Neural progenitor cell (in vitro differentiated cells): ENCODE data around the gene RAD51D. TPM values are rescaled to one million over a fixed set of nuclear protein-coding genes. Genes with fewer than 3 reads are reported as not detected.
A peak's percentile ranks its signal among the peaks of the same experiment; 100 is the strongest.
"Not testable (repeated sequence)": the region's sequence is repeated elsewhere in the genome, so short reads cannot be mapped to it uniquely, and the experiment has no call there.

ENCODE experiments used
- DNase-seq: peaks from one replicate; pipeline ENCODE4 v3.0.0-alpha.2; 2016; ENCODE audit warnings: low spot score
- H2AFZ ChIP-seq: fragments of 200-600 bp; sonication (generic); replicated peaks from 2 replicates; pipeline ENCODE4 v1.6.1; 2016; ENCODE audit warnings: antibody characterized with exemption
- H3F3A ChIP-seq: fragments of 200-600 bp; sonication (generic); 2 replicates; pipeline ENCODE4 v1.6.1; 2016; ENCODE audit warnings: antibody characterized with exemption, low read depth
- H3K27ac ChIP-seq: fragments of 200-600 bp; sonication (generic); 2 replicates; pipeline ENCODE4 v1.5.1; 2016; ENCODE audit warnings: mild to moderate bottlenecking
- H3K27me3 ChIP-seq: fragments of 200-600 bp; sonication (generic); 2 replicates; pipeline ENCODE4 v1.6.1; 2016; ENCODE audit warnings: mild to moderate bottlenecking, moderate library complexity
- H3K36me3 ChIP-seq: fragments of 200-600 bp; sonication (generic); 2 replicates; pipeline ENCODE4 v1.5.1; 2016
- H3K4me1 ChIP-seq: fragments of 200-600 bp; sonication (generic); 2 replicates; pipeline ENCODE4 v1.6.1; 2016; ENCODE audit warnings: mixed run types
- H3K4me2 ChIP-seq: fragments of 200-600 bp; sonication (generic); 2 replicates; pipeline ENCODE4 v1.6.1; 2016
- H3K4me3 ChIP-seq: fragments of 200-600 bp; sonication (generic); 2 replicates; pipeline ENCODE4 v1.5.1; 2016
- H3K79me2 ChIP-seq: fragments of 200-600 bp; sonication (generic); 2 replicates; pipeline ENCODE4 v1.6.1; 2016; ENCODE audit warnings: low read depth
- H3K9ac ChIP-seq: fragments of 200-600 bp; sonication (generic); 2 replicates; pipeline ENCODE4 v1.6.1; 2016
- H3K9me3 ChIP-seq: fragments of 200-600 bp; sonication (generic); 2 replicates; pipeline ENCODE4 v1.5.1; 2016; ENCODE audit warnings: low read depth
- H4K20me1 ChIP-seq: fragments of 200-600 bp; sonication (generic); 2 replicates; pipeline ENCODE4 v1.6.1; 2016; ENCODE audit warnings: low read depth
- H3K27ac Mint-ChIP-seq: 3 replicates; pipeline ENCODE4 v1.8.0; 2021; ENCODE audit warnings: mixed read lengths
- H3K27me3 Mint-ChIP-seq: 2 replicates; pipeline ENCODE4 v1.8.0; 2022; ENCODE audit warnings: low read depth, mild to moderate bottlenecking, inconsistent platforms, moderate library complexity, mixed read lengths; ENCODE audit not compliant: insufficient read depth
- H3K36me3 Mint-ChIP-seq: 3 replicates; pipeline ENCODE4 v1.8.0; 2021; ENCODE audit warnings: mixed read lengths
- H3K4me1 Mint-ChIP-seq: 3 replicates; pipeline ENCODE4 v1.8.0; 2021; ENCODE audit warnings: mixed read lengths
- H3K4me3 Mint-ChIP-seq: 3 replicates; pipeline ENCODE4 v1.8.0; 2021; ENCODE audit warnings: mild to moderate bottlenecking, moderate library complexity, mixed read lengths
- H3K9me3 Mint-ChIP-seq: 3 replicates; pipeline ENCODE4 v1.8.0; 2020; ENCODE audit warnings: mixed read lengths
- EZH2 ChIP-seq: fragments of 200-600 bp; sonication (generic); IDR thresholded peaks from 2 replicates; pipeline ENCODE4 v1.6.1; 2017; ENCODE audit warnings: antibody characterized with exemption, mild to moderate bottlenecking, moderate library complexity
- EZH2phosphoT487 ChIP-seq: fragments of 200-600 bp; sonication (generic); IDR thresholded peaks from 2 replicates; pipeline ENCODE4 v1.6.1; 2017; ENCODE audit warnings: antibody characterized with exemption
- total RNA-seq: library from RNA; depleted of rRNA; stranded (reverse); fragments of >200 nt; gene quantifications from 2 replicates; pipeline ENCODE4 v1.2.3, GENCODE V29; 2015; ENCODE audit warnings: low replicate concordance
- TF ChIP-seq, protein P1 (sequence below): fragments of 200-600 bp; sonication (generic); IDR thresholded peaks from 2 replicates; pipeline ENCODE4 v1.5.1; 2017; ENCODE audit warnings: antibody characterized with exemption, mild to moderate bottlenecking

Gene RAD51D
- total RNA-seq, 1 donor from 2014 or later: 9.0 TPM

GRCh38 chr17:35116845-35117244, 2.8 kb downstream of the RAD51D start:
- H3K36me3 Mint-ChIP-seq: peaks cover 19% of the 10 kb centered on the region
- no peaks in the 10 kb centered on the region for H3K79me2 ChIP-seq
- H3K9me3 ChIP-seq: no peaks in the 10 kb centered on the region
- no peaks in the 10 kb centered on the region for H4K20me1 ChIP-seq
- no peaks in the 10 kb centered on the region for H3K9me3 Mint-ChIP-seq
- peak overlapping the region; percentile 31 for H3K4me3 Mint-ChIP-seq
- H3F3A ChIP-seq: no peaks in the 10 kb centered on the region
- peaks cover 7% of the 10 kb centered on the region for H3K27me3 Mint-ChIP-seq
- TF ChIP-seq EZH2phosphoT487 (no peak), EZH2 (no peak)
- TF ChIP-seq, protein P1, sequence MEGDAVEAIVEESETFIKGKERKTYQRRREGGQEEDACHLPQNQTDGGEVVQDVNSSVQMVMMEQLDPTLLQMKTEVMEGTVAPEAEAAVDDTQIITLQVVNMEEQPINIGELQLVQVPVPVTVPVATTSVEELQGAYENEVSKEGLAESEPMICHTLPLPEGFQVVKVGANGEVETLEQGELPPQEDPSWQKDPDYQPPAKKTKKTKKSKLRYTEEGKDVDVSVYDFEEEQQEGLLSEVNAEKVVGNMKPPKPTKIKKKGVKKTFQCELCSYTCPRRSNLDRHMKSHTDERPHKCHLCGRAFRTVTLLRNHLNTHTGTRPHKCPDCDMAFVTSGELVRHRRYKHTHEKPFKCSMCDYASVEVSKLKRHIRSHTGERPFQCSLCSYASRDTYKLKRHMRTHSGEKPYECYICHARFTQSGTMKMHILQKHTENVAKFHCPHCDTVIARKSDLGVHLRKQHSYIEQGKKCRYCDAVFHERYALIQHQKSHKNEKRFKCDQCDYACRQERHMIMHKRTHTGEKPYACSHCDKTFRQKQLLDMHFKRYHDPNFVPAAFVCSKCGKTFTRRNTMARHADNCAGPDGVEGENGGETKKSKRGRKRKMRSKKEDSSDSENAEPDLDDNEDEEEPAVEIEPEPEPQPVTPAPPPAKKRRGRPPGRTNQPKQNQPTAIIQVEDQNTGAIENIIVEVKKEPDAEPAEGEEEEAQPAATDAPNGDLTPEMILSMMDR: no peak
- DNase-seq: peak; percentile 11
- H3K27ac ChIP-seq: no peak overlapping the region
- no peak overlapping the region for H2AFZ ChIP-seq
- peaks cover 23% of the 10 kb centered on the region for H3K4me1 Mint-ChIP-seq
- H3K4me1 ChIP-seq: no peaks in the 10 kb centered on the region
- H3K36me3 ChIP-seq: no peaks in the 10 kb centered on the region
- H3K27me3 ChIP-seq: peaks cover 19% of the 10 kb centered on the region
- H3K4me2 ChIP-seq: no peak overlapping the region
- peak overlapping the region; percentile 5 for H3K27ac Mint-ChIP-seq
- H3K9ac ChIP-seq: no peak overlapping the region
- H3K4me3 ChIP-seq: no peak overlapping the region

DNA sequence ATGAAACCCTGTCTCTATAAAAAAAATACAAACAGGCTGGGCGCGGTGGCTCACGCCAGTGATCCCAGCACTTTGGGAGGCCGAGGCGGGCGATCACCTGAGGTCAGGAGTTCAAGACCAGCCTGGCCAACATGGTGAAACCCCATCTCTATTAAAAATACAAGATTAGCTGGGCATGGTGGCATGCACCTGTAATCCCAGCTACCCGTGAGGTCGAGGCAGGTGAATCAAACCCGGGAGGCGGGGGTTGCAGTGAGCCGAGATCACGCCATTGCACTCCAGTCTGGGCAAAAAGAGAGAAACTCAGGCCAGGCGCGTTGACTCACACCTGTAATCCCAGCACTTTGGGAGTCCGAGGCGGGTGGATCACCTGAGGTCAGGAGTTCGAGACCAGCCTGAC, 8.9 kb downstream of the RAD51D start:
- H3K36me3 ChIP-seq, H3K9ac ChIP-seq, H2AFZ ChIP-seq, H3K27ac ChIP-seq, H3K79me2 ChIP-seq, H3K27me3 Mint-ChIP-seq, H3K4me3 ChIP-seq, H3K4me3 Mint-ChIP-seq, H3K4me1 ChIP-seq, H3K27me3 ChIP-seq, H3K27ac Mint-ChIP-seq, H3F3A ChIP-seq, DNase-seq, H3K4me1 Mint-ChIP-seq, H3K9me3 ChIP-seq, H4K20me1 ChIP-seq, H3K9me3 Mint-ChIP-seq, H3K36me3 Mint-ChIP-seq, H3K4me2 ChIP-seq: not testable (repeated sequence)

GRCh38 chr17:35104844-35105450, 14.7 kb downstream of the RAD51D start:
- no peaks in the 10 kb centered on the region for H3K4me1 Mint-ChIP-seq
- H3K36me3 ChIP-seq: no peaks in the 10 kb centered on the region
- H3K9me3 ChIP-seq: no peaks in the 10 kb centered on the region
- H3K27me3 Mint-ChIP-seq: peaks cover 4% of the 10 kb centered on the region
- H3K9me3 Mint-ChIP-seq: no peaks in the 10 kb centered on the region
- H3K79me2 ChIP-seq: no peaks in the 10 kb centered on the region
- no peak overlapping the region for H3K4me3 Mint-ChIP-seq
- H3F3A ChIP-seq: no peaks in the 10 kb centered on the region
- no peak overlapping the region for H3K9ac ChIP-seq
- no peak overlapping the region for H3K4me3 ChIP-seq
- H3K4me2 ChIP-seq: no peak overlapping the region
- H3K27me3 ChIP-seq: no peaks in the 10 kb centered on the region
- no peak overlapping the region for H2AFZ ChIP-seq
- H3K27ac ChIP-seq: no peak overlapping the region
- H3K36me3 Mint-ChIP-seq: peaks cover 2% of the 10 kb centered on the region
- DNase-seq: no peak
- H3K27ac Mint-ChIP-seq: no peak overlapping the region
- H4K20me1 ChIP-seq: no peaks in the 10 kb centered on the region
- TF ChIP-seq, protein P1: no peak
- TF ChIP-seq EZH2 (no peak), EZH2phosphoT487 (no peak)
- H3K4me1 ChIP-seq: no peaks in the 10 kb centered on the region

GRCh38 chr17:35103271-35103670, 16.4 kb downstream of the RAD51D start:
- Mint-ChIP-seq H3K27me3 (peaks cover 4% of the 10 kb centered on the region), H3K4me1 (no peaks in the 10 kb centered on the region), H3K9me3 (no peaks in the 10 kb centered on the region), H3K4me3 (no peak overlapping the region), H3K27ac (no peak overlapping the region), H3K36me3 (peaks cover 2% of the 10 kb centered on the region)
- Histone ChIP-seq H4K20me1 (no peaks in the 10 kb centered on the region), H3K4me2 (no peak overlapping the region), H2AFZ (no peak overlapping the region), H3F3A (no peaks in the 10 kb centered on the region), H3K79me2 (no peaks in the 10 kb centered on the region), H3K9ac (no peak overlapping the region), H3K9me3 (no peaks in the 10 kb centered on the region), H3K4me3 (no peak overlapping the region), H3K4me1 (no peaks in the 10 kb centered on the region), H3K27me3 (no peaks in the 10 kb centered on the region), H3K27ac (no peak overlapping the region), H3K36me3 (no peaks in the 10 kb centered on the region)
- no peak for DNase-seq
- TF ChIP-seq, protein P1: no peak
- no peak for TF ChIP-seq EZH2phosphoT487
- TF ChIP-seq EZH2: no peak
